WTC11 (cell line): ENCODE results near the gene TRIOBP. TPM values are rescaled to one million over a fixed set of nuclear protein-coding genes. Genes with fewer than 3 reads are reported as not detected.

Source experiments
- CBFB ChIP-seq: sonication (generic); formaldehyde crosslinking; IDR thresholded peaks from 2 replicates; pipeline ENCODE4 v1.8.1; 2022; ENCODE audit warnings: mild to moderate bottlenecking, low read depth, missing genetic modification reagents
- FOXK1 ChIP-seq: sonication (generic); formaldehyde crosslinking; IDR thresholded peaks from 2 replicates; pipeline ENCODE4 v1.8.0; 2022; ENCODE audit warnings: mild to moderate bottlenecking, moderate library complexity, missing genetic modification reagents
- FOXP1 ChIP-seq: sonication (generic); formaldehyde crosslinking; IDR thresholded peaks from 2 replicates; pipeline ENCODE4 v1.8.0; 2022; ENCODE audit warnings: missing genetic modification reagents, mild to moderate bottlenecking, moderate library complexity, borderline replicate concordance
- GTF2I ChIP-seq: fragments of 250-450 bp; sonication (Bioruptor Pico); conservative IDR thresholded peaks from 2 replicates; pipeline ENCODE4 v1.4.0; 2021; ENCODE audit warnings: mild to moderate bottlenecking
- HMGXB4 ChIP-seq: sonication (generic); formaldehyde crosslinking; IDR thresholded peaks from 2 replicates; pipeline ENCODE4 v1.8.1; 2023; ENCODE audit warnings: mild to moderate bottlenecking, moderate library complexity, missing genetic modification reagents
- KAT7 ChIP-seq: sonication (generic); formaldehyde crosslinking; IDR thresholded peaks from 2 replicates; pipeline ENCODE4 v1.8.1; 2023; ENCODE audit warnings: missing genetic modification reagents, mild to moderate bottlenecking, borderline replicate concordance
- MYBL2 ChIP-seq: sonication (generic); formaldehyde crosslinking; IDR thresholded peaks from 2 replicates; pipeline ENCODE4 v1.8.1; 2023; ENCODE audit warnings: mild to moderate bottlenecking, moderate library complexity, missing genetic modification reagents
- PREB ChIP-seq: sonication (generic); formaldehyde crosslinking; IDR thresholded peaks from 2 replicates; pipeline ENCODE4 v1.8.1; 2022; ENCODE audit warnings: mild to moderate bottlenecking, missing genetic modification reagents, moderate library complexity, borderline replicate concordance
- RELA ChIP-seq: sonication (generic); formaldehyde crosslinking; IDR thresholded peaks from 2 replicates; pipeline ENCODE4 v1.8.1; 2022; ENCODE audit warnings: missing genetic modification reagents, mild to moderate bottlenecking, borderline replicate concordance
- SMAD4 ChIP-seq: sonication (generic); formaldehyde crosslinking; IDR thresholded peaks from 2 replicates; pipeline ENCODE4 v1.8.0; 2022; ENCODE audit warnings: mild to moderate bottlenecking, missing genetic modification reagents
- TEAD1 ChIP-seq: sonication (generic); formaldehyde crosslinking; IDR thresholded peaks from 2 replicates; pipeline ENCODE4 v1.8.0; 2022; ENCODE audit warnings: mild to moderate bottlenecking, missing genetic modification reagents
- TEAD4 ChIP-seq: sonication (generic); formaldehyde crosslinking; IDR thresholded peaks from 2 replicates; pipeline ENCODE4 v1.8.0; 2022; ENCODE audit warnings: mild to moderate bottlenecking, missing genetic modification reagents
- TP53 ChIP-seq: sonication (generic); formaldehyde crosslinking; IDR thresholded peaks from 2 replicates; pipeline ENCODE4 v1.8.1; 2023; ENCODE audit warnings: mild to moderate bottlenecking, missing genetic modification reagents
- total RNA-seq: library from RNA; stranded (reverse); gene quantifications from 3 replicates; pipeline ENCODE4 v1.2.3, GENCODE V29; 2021
- TF ChIP-seq, protein P1 (sequence below): sonication (generic); formaldehyde crosslinking; IDR thresholded peaks from 2 replicates; pipeline ENCODE4 v1.8.0; 2022; ENCODE audit warnings: missing genetic modification reagents
- TF ChIP-seq, protein P2 (sequence below): sonication (generic); formaldehyde crosslinking; IDR thresholded peaks from 2 replicates; pipeline ENCODE4 v1.8.0; 2023; ENCODE audit warnings: missing genetic modification reagents
- TF ChIP-seq, protein P3 (sequence below): sonication (generic); formaldehyde crosslinking; conservative IDR thresholded peaks from 2 replicates; pipeline ENCODE4 v1.8.1; 2023; ENCODE audit warnings: mild to moderate bottlenecking, low read depth, missing genetic modification reagents, moderate library complexity
- TF ChIP-seq, protein P4 (sequence below): sonication (generic); formaldehyde crosslinking; IDR thresholded peaks from 2 replicates; pipeline ENCODE4 v1.8.1; 2022; ENCODE audit warnings: mild to moderate bottlenecking, moderate library complexity, missing genetic modification reagents
- TF ChIP-seq, protein P5 (sequence below): sonication (generic); formaldehyde crosslinking; conservative IDR thresholded peaks from 2 replicates; pipeline ENCODE4 v1.8.1; 2022; ENCODE audit warnings: mild to moderate bottlenecking, missing genetic modification reagents
- TF ChIP-seq, protein P6 (sequence below): fragments of 250-450 bp; sonication (Bioruptor Pico); IDR thresholded peaks from 2 replicates; pipeline ENCODE4 v1.9.0; 2021; ENCODE audit warnings: mild to moderate bottlenecking

The TRIOBP gene
- total RNA-seq, 1 experiment from 2014 or later, result 54.0 TPM

- TF ChIP-seq, protein P1, sequence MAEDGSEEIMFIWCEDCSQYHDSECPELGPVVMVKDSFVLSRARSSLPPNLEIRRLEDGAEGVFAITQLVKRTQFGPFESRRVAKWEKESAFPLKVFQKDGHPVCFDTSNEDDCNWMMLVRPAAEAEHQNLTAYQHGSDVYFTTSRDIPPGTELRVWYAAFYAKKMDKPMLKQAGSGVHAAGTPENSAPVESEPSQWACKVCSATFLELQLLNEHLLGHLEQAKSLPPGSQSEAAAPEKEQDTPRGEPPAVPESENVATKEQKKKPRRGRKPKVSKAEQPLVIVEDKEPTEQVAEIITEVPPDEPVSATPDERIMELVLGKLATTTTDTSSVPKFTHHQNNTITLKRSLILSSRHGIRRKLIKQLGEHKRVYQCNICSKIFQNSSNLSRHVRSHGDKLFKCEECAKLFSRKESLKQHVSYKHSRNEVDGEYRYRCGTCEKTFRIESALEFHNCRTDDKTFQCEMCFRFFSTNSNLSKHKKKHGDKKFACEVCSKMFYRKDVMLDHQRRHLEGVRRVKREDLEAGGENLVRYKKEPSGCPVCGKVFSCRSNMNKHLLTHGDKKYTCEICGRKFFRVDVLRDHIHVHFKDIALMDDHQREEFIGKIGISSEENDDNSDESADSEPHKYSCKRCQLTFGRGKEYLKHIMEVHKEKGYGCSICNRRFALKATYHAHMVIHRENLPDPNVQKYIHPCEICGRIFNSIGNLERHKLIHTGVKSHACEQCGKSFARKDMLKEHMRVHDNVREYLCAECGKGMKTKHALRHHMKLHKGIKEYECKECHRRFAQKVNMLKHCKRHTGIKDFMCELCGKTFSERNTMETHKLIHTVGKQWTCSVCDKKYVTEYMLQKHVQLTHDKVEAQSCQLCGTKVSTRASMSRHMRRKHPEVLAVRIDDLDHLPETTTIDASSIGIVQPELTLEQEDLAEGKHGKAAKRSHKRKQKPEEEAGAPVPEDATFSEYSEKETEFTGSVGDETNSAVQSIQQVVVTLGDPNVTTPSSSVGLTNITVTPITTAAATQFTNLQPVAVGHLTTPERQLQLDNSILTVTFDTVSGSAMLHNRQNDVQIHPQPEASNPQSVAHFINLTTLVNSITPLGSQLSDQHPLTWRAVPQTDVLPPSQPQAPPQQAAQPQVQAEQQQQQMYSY (CRISPR knock-in tag), result peak; percentile 67; the same call in 1 of the 2 replicates
- no peak for TF ChIP-seq TP53
- TF ChIP-seq RELA (CRISPR knock-in tag), result no peak
- TF ChIP-seq, protein P2, sequence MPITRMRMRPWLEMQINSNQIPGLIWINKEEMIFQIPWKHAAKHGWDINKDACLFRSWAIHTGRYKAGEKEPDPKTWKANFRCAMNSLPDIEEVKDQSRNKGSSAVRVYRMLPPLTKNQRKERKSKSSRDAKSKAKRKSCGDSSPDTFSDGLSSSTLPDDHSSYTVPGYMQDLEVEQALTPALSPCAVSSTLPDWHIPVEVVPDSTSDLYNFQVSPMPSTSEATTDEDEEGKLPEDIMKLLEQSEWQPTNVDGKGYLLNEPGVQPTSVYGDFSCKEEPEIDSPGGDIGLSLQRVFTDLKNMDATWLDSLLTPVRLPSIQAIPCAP (CRISPR knock-in tag), result no peak
- TF ChIP-seq HMGXB4 (CRISPR knock-in tag), result peak; percentile 40; the same call in 1 of the 2 replicates
- TF ChIP-seq CBFB, result 0 out of 2 replicates have a peak, but pooled peaks have one; percentile 28
- TF ChIP-seq FOXK1, result peak; percentile 47; the same call in 1 of the 2 replicates
- TF ChIP-seq, protein P3, sequence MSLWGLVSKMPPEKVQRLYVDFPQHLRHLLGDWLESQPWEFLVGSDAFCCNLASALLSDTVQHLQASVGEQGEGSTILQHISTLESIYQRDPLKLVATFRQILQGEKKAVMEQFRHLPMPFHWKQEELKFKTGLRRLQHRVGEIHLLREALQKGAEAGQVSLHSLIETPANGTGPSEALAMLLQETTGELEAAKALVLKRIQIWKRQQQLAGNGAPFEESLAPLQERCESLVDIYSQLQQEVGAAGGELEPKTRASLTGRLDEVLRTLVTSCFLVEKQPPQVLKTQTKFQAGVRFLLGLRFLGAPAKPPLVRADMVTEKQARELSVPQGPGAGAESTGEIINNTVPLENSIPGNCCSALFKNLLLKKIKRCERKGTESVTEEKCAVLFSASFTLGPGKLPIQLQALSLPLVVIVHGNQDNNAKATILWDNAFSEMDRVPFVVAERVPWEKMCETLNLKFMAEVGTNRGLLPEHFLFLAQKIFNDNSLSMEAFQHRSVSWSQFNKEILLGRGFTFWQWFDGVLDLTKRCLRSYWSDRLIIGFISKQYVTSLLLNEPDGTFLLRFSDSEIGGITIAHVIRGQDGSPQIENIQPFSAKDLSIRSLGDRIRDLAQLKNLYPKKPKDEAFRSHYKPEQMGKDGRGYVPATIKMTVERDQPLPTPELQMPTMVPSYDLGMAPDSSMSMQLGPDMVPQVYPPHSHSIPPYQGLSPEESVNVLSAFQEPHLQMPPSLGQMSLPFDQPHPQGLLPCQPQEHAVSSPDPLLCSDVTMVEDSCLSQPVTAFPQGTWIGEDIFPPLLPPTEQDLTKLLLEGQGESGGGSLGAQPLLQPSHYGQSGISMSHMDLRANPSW (CRISPR knock-in tag), result no peak
- TF ChIP-seq MYBL2, result 0 out of 2 replicates have a peak, but pooled peaks have one; percentile 9
- TF ChIP-seq GTF2I (CRISPR knock-in tag), result 0 out of 2 replicates have a peak, but pooled peaks have one; percentile 10
- TF ChIP-seq TEAD1, result peak; percentile 77; the same call in 1 of the 2 replicates
- no peak for TF ChIP-seq TEAD4 (CRISPR knock-in tag)
- TF ChIP-seq, protein P4, sequence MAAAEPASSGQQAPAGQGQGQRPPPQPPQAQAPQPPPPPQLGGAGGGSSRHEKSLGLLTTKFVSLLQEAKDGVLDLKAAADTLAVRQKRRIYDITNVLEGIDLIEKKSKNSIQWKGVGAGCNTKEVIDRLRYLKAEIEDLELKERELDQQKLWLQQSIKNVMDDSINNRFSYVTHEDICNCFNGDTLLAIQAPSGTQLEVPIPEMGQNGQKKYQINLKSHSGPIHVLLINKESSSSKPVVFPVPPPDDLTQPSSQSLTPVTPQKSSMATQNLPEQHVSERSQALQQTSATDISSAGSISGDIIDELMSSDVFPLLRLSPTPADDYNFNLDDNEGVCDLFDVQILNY (CRISPR knock-in tag), result 0 out of 2 replicates have a peak, but pooled peaks have one; percentile 6
- no peak for TF ChIP-seq SMAD4 (CRISPR knock-in tag)
- TF ChIP-seq FOXP1 (CRISPR knock-in tag), result peak; percentile 10; the same call in 1 of the 2 replicates
- TF ChIP-seq, protein P5, sequence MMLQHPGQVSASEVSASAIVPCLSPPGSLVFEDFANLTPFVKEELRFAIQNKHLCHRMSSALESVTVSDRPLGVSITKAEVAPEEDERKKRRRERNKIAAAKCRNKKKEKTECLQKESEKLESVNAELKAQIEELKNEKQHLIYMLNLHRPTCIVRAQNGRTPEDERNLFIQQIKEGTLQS (CRISPR knock-in tag), result 0 out of 2 replicates have a peak, but pooled peaks have one; percentile 22
- no peak; the same call in 1 of the 2 replicates for TF ChIP-seq PREB (CRISPR knock-in tag)
- TF ChIP-seq KAT7 (CRISPR knock-in tag), result 0 out of 2 replicates have a peak, but pooled peaks have one; percentile 49
- TF ChIP-seq, protein P6, sequence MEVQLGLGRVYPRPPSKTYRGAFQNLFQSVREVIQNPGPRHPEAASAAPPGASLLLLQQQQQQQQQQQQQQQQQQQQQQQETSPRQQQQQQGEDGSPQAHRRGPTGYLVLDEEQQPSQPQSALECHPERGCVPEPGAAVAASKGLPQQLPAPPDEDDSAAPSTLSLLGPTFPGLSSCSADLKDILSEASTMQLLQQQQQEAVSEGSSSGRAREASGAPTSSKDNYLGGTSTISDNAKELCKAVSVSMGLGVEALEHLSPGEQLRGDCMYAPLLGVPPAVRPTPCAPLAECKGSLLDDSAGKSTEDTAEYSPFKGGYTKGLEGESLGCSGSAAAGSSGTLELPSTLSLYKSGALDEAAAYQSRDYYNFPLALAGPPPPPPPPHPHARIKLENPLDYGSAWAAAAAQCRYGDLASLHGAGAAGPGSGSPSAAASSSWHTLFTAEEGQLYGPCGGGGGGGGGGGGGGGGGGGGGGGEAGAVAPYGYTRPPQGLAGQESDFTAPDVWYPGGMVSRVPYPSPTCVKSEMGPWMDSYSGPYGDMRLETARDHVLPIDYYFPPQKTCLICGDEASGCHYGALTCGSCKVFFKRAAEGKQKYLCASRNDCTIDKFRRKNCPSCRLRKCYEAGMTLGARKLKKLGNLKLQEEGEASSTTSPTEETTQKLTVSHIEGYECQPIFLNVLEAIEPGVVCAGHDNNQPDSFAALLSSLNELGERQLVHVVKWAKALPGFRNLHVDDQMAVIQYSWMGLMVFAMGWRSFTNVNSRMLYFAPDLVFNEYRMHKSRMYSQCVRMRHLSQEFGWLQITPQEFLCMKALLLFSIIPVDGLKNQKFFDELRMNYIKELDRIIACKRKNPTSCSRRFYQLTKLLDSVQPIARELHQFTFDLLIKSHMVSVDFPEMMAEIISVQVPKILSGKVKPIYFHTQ (CRISPR knock-in tag), result no peak
These were observed 10.6 kb upstream of the TRIOBP start, which contains the start of gene NOL12 (continued) for GRCh38 chr22:37686002-37686982.
